CD4-positive, alpha-beta T cell treated with Interleukin-10 for 1 hour (primary cell): ENCODE data around the gene SLC12A4.
"Not testable (repeated sequence)": the region's sequence is repeated elsewhere in the genome, so short reads cannot be mapped to it uniquely, and the experiment has no call there.

Experiments used
- DNase-seq: peaks from one replicate; pipeline ENCODE4 v3.0.0-alpha.2; 2020

The SLC12A4 gene

GRCh38 chr16:67987460-67988160, 19.2 kb upstream of the SLC12A4 start:
- no peak for DNase-seq

- no peak for DNase-seq
These were observed 18.5 kb upstream of the SLC12A4 start for GRCh38 chr16:67986949-67987348.

GRCh38 chr16:67982011-67982696, 13.7 kb upstream of the SLC12A4 start:
- no peak for DNase-seq

GRCh38 chr16:67979955-67980678, 11.7 kb upstream of the SLC12A4 start, which contains the start of gene DPEP3:
DPEP3 (minus strand) TSS chr16:67980499; CDS start chr16:67980380, 119 bp downstream.
- DNase-seq: no peak

- DNase-seq: no peak
These were observed 9.2 kb upstream of the SLC12A4 start for GRCh38 chr16:67977469-67978227.

GRCh38 chr16:67977005-67977404, 8.6 kb upstream of the SLC12A4 start:
- DNase-seq: no peak

GRCh38 chr16:67976205-67976604, 7.8 kb upstream of the SLC12A4 start:
- DNase-seq: no peak

DNA sequence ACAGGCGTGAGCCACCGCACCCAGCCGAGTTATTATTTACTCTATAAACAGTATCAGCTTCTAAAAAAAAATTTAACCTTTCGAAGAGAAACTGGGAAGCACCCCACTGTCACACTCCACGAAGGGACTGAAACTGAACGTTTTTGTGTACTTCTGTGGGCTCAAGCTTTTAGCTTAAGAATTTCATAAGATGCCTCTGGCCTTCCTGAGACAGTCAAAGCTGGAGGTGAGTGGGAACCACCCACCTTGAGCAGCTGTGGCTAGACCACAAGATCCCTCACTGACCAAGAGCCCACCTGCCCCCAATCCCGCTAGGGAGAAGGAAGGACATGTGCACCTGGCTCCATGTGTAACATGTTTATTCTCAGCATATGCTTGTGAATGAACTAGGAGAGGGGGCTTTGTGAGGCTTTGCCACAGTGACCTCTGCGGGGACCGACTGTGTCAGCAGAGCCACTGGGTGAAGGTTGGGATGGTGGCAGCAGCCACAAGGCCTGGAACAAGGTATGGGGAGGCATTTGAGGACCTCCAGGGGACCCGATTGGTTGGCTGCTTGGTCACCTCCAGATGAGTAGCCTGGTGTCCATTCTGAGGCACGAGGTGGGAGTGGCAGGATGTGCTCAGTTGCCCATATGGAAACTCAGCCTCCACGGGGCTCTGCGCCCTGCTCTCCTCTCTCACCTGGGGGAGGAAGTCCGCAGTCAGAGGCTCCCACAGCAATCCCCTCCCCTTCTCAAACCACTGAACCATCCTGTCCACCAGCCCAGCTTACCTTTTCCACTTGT, 7.1 kb upstream of the SLC12A4 start:
- no peak for DNase-seq

DNA sequence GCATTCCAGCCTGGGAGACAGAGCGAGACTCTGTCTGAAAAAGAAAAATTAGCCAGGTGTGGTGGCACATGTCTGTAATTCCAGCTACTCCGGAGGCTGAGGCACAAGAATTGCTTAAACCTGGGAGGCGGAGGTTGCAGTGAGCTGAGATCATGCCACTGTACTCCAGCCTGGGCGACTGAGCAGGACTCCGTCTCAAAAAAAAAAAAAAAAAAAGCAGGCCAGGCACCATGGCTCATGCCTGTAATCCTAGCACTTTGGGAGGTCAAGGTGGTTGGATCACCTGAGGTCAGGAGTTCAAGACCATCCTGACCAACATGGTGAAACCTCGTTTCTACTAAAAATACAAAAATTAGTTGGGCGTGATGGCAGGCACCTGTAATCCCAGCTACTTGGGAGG, 3.8 kb upstream of the SLC12A4 start:
- not testable (repeated sequence) for DNase-seq

- no peak for DNase-seq
These were observed 2.7 kb upstream of the SLC12A4 start for GRCh38 chr16:67971111-67971510.

DNA sequence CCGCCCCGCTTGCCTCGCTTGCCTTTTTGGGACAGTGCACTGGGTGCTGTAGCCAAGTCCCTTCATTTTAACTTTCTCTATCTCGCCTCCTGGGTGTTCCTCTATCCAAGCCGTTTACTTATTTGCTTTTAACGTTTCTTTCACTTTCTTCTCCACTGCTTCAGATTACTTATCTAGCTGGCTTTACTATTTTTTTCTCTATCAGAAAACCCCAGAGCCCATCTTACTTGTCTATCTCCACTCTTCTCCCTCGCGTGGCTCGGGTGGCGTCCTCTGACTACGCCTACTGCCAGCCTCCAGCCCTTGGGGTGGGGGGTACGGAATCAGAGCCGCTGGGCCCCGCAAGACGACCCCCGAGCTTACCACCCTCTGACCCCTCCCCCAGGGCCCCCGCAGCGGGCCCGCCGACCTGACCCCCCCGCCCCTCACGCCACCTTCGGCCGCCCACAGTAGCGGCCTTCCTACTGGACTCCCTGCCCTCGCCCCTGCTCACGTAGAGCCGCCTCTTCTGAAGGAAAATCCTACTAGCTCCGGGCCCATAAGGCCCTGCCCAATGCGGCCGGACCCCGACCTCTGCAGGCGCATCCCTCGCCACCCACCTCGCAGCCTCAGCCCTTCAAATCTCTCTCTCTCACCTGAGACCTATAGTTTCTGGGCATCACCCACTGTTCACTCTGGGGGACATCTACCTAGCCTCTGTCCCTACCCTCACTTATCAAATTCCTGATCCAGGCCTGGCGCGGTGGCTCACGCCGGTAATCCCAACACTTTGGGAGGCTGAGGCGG, 1.0 kb upstream of the SLC12A4 start:
- peak; percentile 23 for DNase-seq

DNA sequence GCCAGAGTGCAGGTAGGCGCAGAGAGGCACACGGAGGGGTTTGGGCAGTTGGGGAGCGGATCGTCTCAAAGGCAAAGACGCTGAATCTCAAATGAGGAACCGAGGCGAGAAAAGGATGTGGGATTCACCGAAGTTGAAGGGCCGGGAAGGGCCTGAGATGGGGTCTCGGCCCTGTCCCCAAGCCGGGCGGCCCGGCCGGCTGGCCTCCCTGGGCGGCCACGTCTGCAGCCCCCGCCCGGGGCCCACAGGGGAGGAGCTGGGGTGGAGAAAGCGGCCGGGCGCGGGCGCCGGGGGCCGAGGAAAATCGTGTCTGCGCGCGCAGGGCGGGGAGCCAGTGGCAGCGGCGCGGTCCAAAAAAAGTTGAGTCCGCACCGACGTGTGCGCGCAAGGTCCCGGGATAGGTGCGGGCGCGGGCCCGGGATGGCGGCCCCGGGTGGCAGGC, 458 bp downstream of the SLC12A4 start:
- no peak for DNase-seq

DNA sequence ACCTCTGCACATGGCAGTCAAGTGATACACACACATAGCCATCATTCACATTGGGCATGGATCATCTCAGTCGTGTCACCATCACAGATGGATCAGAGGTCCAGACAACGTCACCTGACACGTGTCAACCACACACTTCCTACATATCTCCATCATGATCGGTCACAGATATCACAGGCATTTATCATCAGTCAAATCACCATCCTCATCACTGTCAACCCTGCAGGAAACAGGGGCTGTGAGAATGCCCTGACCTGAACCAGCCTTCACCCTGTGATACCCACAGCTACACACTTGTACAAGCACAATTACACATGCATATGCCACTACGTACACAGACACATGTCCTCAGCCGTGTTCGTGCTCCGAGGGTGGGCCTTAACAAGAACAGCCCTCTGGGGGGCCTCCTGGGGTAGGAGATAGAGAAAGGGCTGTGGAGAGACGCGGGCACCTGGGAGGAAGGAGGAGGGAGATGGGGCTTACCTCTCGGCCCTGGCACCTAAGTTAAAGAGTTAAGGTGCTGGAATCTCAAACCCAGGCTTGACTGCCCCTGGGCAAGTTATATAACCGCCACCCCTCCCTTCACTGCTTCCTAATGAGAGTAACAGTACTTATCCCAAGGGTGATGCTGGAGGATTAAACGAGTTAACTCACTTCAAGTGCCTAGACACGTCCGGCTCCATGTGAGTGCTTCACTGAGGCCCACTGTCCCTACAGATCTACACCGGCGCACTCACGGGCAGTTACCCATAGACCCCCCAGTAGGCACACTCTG, 1.1 kb downstream of the SLC12A4 start:
- peak; percentile 35 for DNase-seq

DNA sequence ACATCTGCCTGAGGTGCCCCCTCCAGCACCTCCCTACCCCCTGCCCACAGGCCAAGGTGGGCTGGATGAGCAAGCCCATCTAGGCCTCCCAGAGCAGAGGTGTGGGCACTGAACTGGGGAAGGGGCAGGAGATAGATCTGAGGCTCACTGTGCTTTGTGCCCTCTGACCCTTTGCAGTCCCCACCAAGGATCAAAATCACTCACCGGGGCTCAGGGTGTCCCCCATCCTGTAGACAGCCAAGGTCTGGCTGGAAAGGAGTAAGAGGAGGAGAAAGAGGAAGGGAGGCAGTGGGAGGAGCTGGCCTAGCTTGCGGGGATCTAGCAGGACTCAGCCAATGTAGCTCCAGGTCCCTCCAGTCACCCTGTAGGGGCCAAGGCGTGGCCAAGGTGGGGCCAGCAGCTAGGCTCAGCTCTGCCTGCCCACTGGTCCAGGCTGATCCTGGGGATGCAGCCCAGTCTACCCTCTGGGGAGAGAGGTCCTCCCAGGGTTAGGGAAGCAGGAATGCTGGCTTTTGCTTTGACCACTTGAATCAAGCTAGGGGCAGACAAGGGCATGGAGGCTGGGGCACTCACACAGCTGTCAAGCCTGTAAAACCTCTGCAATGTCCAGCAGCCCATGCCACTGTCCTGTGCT, 1.8 kb downstream of the SLC12A4 start:
- DNase-seq: no peak

DNA sequence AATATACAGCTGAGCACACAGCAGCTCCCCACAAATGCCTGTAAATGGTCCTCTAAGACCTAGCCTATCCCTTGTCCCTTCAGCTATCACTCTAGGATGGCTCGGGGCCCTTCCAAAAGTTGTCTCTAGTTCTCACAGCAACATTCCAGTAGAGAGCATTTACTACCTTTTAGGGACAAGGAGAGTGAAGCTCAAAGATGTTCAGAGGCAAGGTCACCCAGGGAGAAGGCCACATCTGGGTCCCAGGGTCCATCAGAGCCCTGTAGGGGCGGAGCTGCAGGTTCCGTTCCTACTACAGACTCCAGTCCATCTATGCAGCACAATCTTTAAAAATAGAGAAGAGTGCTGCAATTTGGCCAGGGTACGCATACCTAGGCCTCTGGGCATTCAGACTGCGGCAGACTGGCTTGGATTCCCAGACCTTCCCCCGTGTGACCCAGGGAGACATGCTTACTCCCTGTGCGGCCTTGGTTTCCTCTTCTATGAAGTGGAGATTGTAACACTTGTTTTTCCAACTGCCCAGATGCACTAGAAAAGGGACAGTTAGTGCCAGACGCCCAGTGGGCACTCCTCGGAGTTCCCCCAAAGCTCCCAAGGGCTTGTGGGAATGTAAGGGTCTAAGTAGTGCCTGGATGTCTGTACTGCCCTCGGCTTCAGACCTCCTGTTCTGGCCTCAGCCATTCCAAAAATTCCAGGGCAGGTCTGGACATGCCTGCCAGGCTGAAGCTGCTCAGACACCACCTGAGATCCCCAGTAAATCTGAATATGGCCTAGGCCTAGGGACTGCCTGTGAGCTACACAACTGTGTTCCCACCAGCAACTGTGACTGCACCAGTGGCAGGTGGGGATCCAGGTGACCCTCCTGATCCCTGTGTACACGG, 2.5 kb downstream of the SLC12A4 start:
- DNase-seq: no peak

DNA sequence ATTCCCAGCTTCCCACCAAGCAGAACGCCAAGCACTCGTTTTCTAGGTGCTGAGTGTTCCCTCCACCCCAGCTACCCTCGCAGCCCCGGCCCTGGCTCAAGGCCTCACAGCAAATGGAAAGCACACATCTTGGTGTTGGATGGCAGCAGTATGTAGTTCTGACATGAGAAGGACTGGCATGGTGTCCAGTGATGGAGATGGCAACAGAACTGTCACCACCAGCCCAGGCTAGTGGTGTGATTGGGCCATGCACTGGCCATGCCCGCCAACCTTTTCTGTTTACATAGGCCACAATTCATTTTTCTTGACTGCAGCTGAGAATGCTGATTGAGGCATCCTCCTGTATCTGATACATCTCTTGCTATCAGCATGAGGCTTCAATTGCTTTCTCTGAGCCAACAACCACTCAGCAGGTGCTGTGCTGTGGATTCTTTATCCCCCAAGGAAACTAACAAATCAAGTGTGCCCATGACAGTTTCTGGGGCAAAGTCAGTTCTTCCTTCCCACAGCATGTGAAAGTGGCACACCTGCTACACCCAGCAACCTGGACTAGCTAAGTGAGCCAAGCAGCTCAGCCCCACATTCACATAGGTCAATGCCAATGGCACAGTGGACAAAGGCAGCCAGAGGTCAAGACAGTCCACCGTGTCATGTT, 3.8 kb downstream of the SLC12A4 start:
- DNase-seq: no peak

GRCh38 chr16:67963662-67964321, 4.6 kb downstream of the SLC12A4 start:
- DNase-seq: no peak

- no peak for DNase-seq
These were observed 5.2 kb downstream of the SLC12A4 start for GRCh38 chr16:67963292-67963661.
